Suprapubic skin (tissue), 4 donors: Measurements from ENCODE around the gene TIMP1.

Source experiments
- EP300 ChIP-seq: sonication (generic); formaldehyde crosslinking; IDR thresholded peaks from one replicate; pipeline ENCODE4 v1.6.1; 2017; ENCODE audit warnings: antibody characterized with exemption
- POLR2AphosphoS5 ChIP-seq, 3 donors: sonication (generic); formaldehyde crosslinking; IDR thresholded peaks; one replicate each; pipeline ENCODE4 v1.6.1; 2017; ENCODE audit warnings: antibody characterized with exemption in 3 of 3
- TF ChIP-seq, protein P1 (sequence below), 2 donors: fragments of 200-600 bp in 1 of 2; fragments of 450-650 bp in 1 of 2; sonication (generic) in 1 of 2; IDR thresholded peaks; one replicate each; pipeline ENCODE4 v1.5.1; 2016 to 2019; ENCODE audit warnings: antibody characterized with exemption in 2 of 2, mild to moderate bottlenecking in 1 of 2, moderate library complexity in 1 of 2

DNA sequence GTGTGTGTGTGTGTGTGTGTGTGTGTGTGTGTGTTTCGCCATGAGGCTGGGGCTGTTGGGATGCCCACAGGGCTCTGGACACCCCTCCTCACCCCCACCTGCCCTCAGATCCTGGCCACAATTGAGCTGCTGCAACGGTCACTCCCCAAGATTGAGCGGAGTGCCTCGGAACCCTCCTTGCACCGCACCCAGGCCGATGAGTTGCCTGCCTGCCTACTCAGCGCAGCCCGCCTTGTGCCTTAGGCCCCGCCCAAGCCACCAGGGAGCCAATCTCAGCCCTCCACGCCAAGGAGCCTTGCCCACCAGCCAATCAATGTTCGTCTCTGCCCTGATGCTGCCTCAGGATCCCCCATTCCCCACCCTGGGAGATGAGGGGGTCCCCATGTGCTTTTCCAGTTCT, 11.0 kb upstream of the TIMP1 start:
- TF ChIP-seq, protein P1, sequence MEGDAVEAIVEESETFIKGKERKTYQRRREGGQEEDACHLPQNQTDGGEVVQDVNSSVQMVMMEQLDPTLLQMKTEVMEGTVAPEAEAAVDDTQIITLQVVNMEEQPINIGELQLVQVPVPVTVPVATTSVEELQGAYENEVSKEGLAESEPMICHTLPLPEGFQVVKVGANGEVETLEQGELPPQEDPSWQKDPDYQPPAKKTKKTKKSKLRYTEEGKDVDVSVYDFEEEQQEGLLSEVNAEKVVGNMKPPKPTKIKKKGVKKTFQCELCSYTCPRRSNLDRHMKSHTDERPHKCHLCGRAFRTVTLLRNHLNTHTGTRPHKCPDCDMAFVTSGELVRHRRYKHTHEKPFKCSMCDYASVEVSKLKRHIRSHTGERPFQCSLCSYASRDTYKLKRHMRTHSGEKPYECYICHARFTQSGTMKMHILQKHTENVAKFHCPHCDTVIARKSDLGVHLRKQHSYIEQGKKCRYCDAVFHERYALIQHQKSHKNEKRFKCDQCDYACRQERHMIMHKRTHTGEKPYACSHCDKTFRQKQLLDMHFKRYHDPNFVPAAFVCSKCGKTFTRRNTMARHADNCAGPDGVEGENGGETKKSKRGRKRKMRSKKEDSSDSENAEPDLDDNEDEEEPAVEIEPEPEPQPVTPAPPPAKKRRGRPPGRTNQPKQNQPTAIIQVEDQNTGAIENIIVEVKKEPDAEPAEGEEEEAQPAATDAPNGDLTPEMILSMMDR (IDR thresholded peaks at IDR 0.05): no peak
- no peak for TF ChIP-seq EP300
- no peak for TF ChIP-seq POLR2AphosphoS5 (IDR thresholded peaks at IDR 0.05)
